GM21367 (cell line): ENCODE data around the gene KRTAP26-1.

ENCODE experiments used
- ATAC-seq: cut with Tn5 transposase; IDR thresholded peaks from one replicate; pipeline ENCODE4 v1.9.1; 2021; ENCODE audit not compliant: unreplicated experiment

KRTAP26-1 gene, protein sequence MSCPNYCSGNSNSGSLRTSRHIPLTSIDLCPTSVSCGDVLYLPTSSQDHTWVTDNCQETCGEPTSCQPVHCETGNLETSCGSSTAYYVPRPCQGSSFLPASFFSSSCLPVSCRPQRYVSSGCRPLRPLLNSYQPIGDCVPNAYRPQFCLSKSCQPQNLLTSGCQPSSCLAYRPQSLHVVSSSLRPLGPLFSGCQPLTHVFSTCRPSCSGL

GRCh38 chr21:30320215-30320614 lies at the start of gene KRTAP26-1:
Gene KRTAP26-1 (minus strand): TSS chr21:30320315. CDS start chr21:30320035, 280 bp downstream.
- no peak for ATAC-seq

DNA sequence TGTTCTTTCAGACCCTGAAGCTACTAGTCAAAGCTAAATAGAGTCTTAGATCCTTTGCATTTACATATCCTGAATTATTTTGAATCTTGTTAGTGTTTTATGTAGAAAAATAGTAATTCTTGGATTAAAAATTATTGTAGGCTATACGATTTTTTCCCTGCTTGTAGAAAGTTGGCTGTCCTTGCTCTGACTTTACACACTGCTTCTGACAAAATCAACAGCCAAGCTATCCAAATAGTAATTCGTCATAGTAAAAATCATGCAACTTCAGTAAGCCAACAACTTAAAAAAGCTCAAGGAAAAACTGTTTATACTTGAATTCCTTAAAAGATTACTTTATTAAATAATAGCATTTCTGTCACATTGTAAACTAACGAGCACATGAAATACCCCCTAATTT lies 35.8 kb upstream of the KRTAP26-1 start:
- no peak for ATAC-seq

GRCh38 chr21:30354308-30355005 lies 34.3 kb upstream of the KRTAP26-1 start:
- no peak for ATAC-seq

- no peak for ATAC-seq
These were observed 31.4 kb upstream of the KRTAP26-1 start for GRCh38 chr21:30351534-30351933.

DNA sequence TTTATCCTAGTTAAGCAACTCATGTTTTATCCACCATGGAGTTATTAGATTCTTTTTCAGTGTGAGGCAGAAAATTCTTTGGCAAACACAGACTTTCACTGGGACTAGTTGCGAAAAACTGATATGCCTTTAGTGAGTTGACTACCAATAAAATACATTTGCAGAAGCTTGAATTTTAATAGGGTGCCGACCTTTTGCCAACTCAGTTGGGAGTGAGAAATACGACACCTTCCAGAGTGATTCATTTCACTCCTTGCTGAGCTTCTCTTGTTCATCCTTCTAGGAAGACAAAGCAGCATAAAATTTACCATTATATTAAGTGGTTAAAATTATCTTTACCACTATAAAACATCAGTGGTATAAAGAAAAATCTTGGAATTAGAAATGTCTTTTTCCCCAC lies 29.5 kb upstream of the KRTAP26-1 start:
- no peak for ATAC-seq

GRCh38 chr21:30348506-30348905 lies 28.4 kb upstream of the KRTAP26-1 start, which contains the start of gene KRTAP23-1:
Gene KRTAP23-1 (minus strand): TSS chr21:30348606. CDS start chr21:30348606, 0 bp downstream.
- ATAC-seq = no peak

- no peak for ATAC-seq
These were observed 24.9 kb upstream of the KRTAP26-1 start for GRCh38 chr21:30345014-30345413.

- no peak for ATAC-seq
These were observed 20.8 kb upstream of the KRTAP26-1 start for GRCh38 chr21:30340714-30341573.

DNA sequence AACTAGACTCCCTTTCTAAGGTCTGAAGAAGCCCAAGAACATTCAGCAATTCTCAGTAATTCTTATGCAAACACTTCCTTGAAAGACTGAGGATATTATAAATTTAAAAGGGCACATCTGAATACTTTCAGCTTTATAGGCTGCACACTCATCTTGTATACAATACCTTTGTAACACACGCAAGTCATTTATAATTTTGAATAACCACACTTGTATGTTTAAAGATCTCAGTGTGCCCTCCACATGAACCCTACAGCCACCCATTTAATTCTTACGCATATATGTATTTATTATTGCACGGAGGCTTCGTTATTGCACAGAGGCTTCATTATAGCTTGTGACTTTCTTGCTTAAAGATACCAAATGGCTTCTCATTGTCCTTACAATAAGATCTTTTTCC lies 18.6 kb upstream of the KRTAP26-1 start:
- ATAC-seq = no peak

- no peak for ATAC-seq
These were observed 17.7 kb upstream of the KRTAP26-1 start for GRCh38 chr21:30337772-30338171.

- ATAC-seq = no peak
These were observed 17.2 kb upstream of the KRTAP26-1 start, which contains the start of gene KRTAP27-1 for GRCh38 chr21:30337276-30337744. Gene KRTAP27-1 (minus strand): TSS chr21:30337694. CDS start chr21:30337668, 26 bp downstream.

DNA sequence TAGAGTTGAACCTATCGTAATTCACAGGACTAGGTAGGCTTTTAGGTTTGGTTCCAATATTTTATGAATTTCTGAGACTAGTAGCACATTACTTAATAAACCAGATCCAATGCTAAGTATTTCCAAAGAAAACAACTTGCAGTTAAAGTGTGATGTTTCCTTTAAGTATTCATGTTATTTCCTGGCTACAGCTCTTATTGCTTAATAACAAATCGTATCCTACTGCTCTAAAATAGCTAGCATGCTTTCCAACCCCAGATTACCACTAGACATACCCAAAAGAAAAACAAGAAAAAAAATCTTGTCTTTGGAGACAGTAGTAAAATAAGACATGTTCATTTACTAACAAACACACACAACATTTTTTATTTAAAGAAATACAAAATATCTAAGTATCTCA lies 16.5 kb upstream of the KRTAP26-1 start:
- ATAC-seq = no peak

DNA sequence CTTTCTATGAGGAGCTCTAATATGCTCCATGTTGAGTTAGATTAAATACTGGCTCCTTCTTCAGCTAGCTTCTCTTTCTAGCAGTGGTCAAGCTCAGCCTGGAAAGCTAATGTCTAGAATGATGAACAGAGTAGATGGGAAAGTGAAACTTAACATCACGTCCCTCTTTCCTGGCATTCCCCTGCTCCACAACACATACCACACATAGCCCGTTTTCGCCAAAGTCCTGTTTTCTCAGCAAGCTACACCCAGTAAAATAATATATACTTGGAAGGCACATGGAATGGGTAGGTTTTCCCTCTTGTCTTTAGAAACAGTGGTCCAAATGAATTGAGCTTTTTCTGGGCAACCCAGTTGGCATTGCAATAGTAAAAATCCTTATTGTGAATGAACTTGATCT lies 13.6 kb upstream of the KRTAP26-1 start:
- ATAC-seq = no peak

- no peak for ATAC-seq
These were observed 12.6 kb upstream of the KRTAP26-1 start for GRCh38 chr21:30332681-30333080.

GRCh38 chr21:30329203-30329875 lies 9.2 kb upstream of the KRTAP26-1 start:
- ATAC-seq = no peak

DNA sequence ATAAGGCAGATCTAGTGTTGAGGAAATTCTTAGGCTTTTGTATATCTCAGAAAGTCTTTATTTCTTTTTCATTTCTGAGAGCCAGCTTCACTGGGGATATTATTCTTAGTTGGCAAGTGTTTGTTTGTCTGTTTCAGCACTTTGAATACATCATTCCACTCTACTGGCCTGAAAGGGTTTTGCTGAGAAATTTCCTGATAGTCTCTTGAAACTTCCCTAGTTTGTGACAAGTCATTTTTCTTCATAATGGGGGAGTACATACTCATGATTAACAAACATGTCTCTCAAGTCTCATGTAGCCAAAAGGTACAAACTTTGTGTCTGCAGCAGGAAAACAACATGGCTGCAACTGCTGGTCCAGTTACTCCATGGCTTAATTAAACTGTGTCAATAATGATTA lies 6.3 kb upstream of the KRTAP26-1 start:
- no peak for ATAC-seq

DNA sequence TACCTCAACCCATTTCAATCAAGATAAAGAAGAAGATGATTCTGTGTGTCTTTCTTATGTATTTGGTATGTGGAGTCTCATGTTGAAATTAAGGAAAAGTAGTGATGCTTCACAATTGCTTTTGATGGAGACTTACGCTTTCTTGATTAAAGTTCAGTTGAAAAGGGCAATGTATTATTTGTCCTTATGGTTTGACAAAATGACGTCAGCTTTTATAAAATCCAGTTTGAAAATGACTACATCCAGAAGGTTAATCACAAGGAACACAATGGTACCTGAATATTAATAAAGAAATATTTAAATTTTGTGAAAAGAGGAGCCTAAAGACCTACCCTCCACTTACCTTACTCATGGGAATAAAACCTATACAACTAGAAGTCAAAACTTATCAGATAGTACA lies 4.4 kb downstream of the KRTAP26-1 start:
- ATAC-seq = no peak

- ATAC-seq = no peak
These were observed 13.2 kb downstream of the KRTAP26-1 start for GRCh38 chr21:30306884-30307283.

- ATAC-seq = no peak
These were observed 15.0 kb downstream of the KRTAP26-1 start for GRCh38 chr21:30305136-30305535.

- ATAC-seq = no peak
These were observed 30.9 kb downstream of the KRTAP26-1 start, which contains the start of gene KRTAP25-1 for GRCh38 chr21:30289215-30289614. Gene KRTAP25-1 (minus strand): TSS chr21:30289514. CDS start chr21:30289490, 24 bp downstream.

DNA sequence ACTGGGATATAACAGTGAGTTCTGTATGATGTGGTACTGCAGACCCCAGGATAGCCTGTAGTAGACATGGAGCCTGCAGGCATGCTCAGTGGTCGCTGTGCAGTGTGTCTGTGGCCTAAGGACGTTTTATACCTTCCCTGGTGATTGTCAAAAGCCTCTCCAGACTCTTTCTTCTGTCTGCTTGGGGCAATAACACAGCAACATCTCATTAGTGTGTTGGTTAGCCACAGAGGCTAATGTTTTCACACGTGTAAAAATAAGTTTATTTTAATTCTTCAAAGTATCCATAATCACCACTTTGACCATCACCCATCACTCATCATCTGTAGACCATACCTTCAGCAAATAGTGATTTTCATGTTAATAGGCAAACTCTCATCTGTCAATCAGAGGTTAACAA lies 37.3 kb downstream of the KRTAP26-1 start, which contains the start of gene KRTAP24-1:
Gene KRTAP24-1 (minus strand): TSS at position 101 of the 400 bp plus-strand sequence. CDS start 18 bp downstream, at position 83.
- ATAC-seq = no peak
